Anterior cingulate cortex (tissue), 58 donors: Measurements from ENCODE around the gene RAD50.
"Not testable (repeated sequence)": the region's sequence is repeated elsewhere in the genome, so short reads cannot be mapped to it uniquely, and the experiment has no call there.

ENCODE experiments used
- DNase-seq, 58 donors: peaks; one replicate each; lab custom pipeline; 2025; lab: John Stamatoyannopoulos, UW

Gene RAD50

GRCh38 chr5:132556763-132557477 lies at the start of gene RAD50:
RAD50 (plus strand) TSS chr5:132556977; CDS start chr5:132557325, 348 bp downstream.
- DNase-seq = peak; percentile 56 to 94 (median 86)

- no peak for DNase-seq
These were observed 46.7 kb upstream of the RAD50 start for GRCh38 chr5:132510076-132510475.

- not testable (repeated sequence) for DNase-seq
These were observed 43.0 kb upstream of the RAD50 start for GRCh38 chr5:132513618-132514336.

- not testable (repeated sequence) for DNase-seq
These were observed 34.7 kb upstream of the RAD50 start for GRCh38 chr5:132522067-132522466.

GRCh38 chr5:132524877-132525276 lies 31.9 kb upstream of the RAD50 start:
- DNase-seq = not testable (repeated sequence)

- no peak for DNase-seq
These were observed 31.5 kb upstream of the RAD50 start for GRCh38 chr5:132525299-132525724.

GRCh38 chr5:132526290-132526973 lies 30.3 kb upstream of the RAD50 start:
- peak in 8 of 58 donors; percentile 11 to 48 (median 21) for DNase-seq

- DNase-seq = peak in 1 of 58 donors; percentile 18
These were observed 29.7 kb upstream of the RAD50 start for GRCh38 chr5:132526974-132527564.

GRCh38 chr5:132528021-132528420 lies 28.8 kb upstream of the RAD50 start:
- no peak for DNase-seq

GRCh38 chr5:132528866-132529634 lies 27.7 kb upstream of the RAD50 start:
- peak in 10 of 58 donors; percentile 5 to 38 (median 18) for DNase-seq

GRCh38 chr5:132530946-132531345 lies 25.8 kb upstream of the RAD50 start:
- DNase-seq = no peak

- no peak for DNase-seq
These were observed 17.1 kb upstream of the RAD50 start for GRCh38 chr5:132539716-132540115.

GRCh38 chr5:132540149-132540548 lies 16.6 kb upstream of the RAD50 start:
- no peak for DNase-seq

- peak in 21 of 58 donors; percentile 4 to 56 (median 29) for DNase-seq
These were observed 16.0 kb upstream of the RAD50 start for GRCh38 chr5:132540764-132541163.

GRCh38 chr5:132543472-132544201 lies 13.1 kb upstream of the RAD50 start, which contains the start of gene IL5:
IL5 (minus strand) TSS chr5:132543522; CDS start chr5:132543478, 44 bp downstream.
- DNase-seq = no peak

GRCh38 chr5:132546108-132546507 lies 10.7 kb upstream of the RAD50 start:
- DNase-seq = no peak

- no peak for DNase-seq
These were observed 9.5 kb upstream of the RAD50 start for GRCh38 chr5:132547269-132547668.

GRCh38 chr5:132548834-132549233 lies 7.9 kb upstream of the RAD50 start:
- not testable (repeated sequence) for DNase-seq

- DNase-seq = no peak
These were observed 7.2 kb upstream of the RAD50 start for GRCh38 chr5:132549576-132549975.
